ENCODE data around the gene TANGO6. TPM values are rescaled to one million over a fixed set of nuclear protein-coding genes. Genes with fewer than 3 reads are reported as not detected.
A peak's percentile ranks its signal among the peaks of the same experiment; 100 is the strongest.

TANGO6 gene
- total and polyA plus RNA-seq, 3 experiments from 2014 or later = 19.5 to 30.3 (median 28.9) TPM

- CTCF ChIA-PET = no interaction called here
- H3K4me1 ChIP-seq (ENCODE audit: insufficient read depth, low read length) = no peaks in the 10 kb centered on the region
Measured at GRCh38 chr16:68920349-68920748, 77.0 kb downstream of the TANGO6 start.

DNA sequence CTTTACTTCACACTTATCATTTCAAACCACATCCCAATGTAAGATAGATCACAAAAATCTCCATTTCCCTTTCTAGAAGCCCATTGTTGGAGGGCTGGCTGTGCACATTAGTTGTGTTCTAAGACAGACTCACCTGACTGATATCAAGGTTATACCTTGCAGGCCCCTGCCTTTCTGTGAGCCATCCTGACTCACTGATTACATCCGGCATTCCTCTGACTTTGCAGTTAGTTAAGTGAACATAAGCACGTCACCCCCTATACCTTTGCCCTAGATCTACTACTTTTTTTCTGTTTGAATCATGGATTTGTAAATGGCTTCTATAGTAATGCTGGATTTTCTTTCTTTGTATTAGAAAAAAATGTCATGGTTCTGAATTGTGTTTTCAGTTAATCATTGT, 78.3 kb downstream of the TANGO6 start:
- peaks cover 9 to 66% (median 30%) of the 10 kb centered on the region in 3 donors for H3K36me3 Mint-ChIP-seq
- Histone ChIP-seq H3K4me1 (ENCODE audit: insufficient read depth, low read length) (no peaks in the 10 kb centered on the region), H3K4me3 (ENCODE audit: low read length) (no peak overlapping the region), H3K36me3 (ENCODE audit: insufficient read depth, low read length) (no peaks in the 10 kb centered on the region), H3K27me3 (ENCODE audit: insufficient read depth, low read length, poor library complexity, severe bottlenecking) (no peaks in the 10 kb centered on the region), H3K9me3 (ENCODE audit: low read length) (no peaks in the 10 kb centered on the region), H3K27ac (ENCODE audit: low read depth, low read length) (no peak overlapping the region)
- H3K9me3 Mint-ChIP-seq = no peaks in the 10 kb centered on the region
- H3K27ac Mint-ChIP-seq = no peak overlapping the region
- POLR2A ChIA-PET = no interaction called here
- DNase-seq = no peak
- H3K4me3 Mint-ChIP-seq = no peak overlapping the region
- peaks cover 0 to 2% (median 0%) of the 10 kb centered on the region in 3 donors for H3K4me1 Mint-ChIP-seq
- H3K27me3 Mint-ChIP-seq = peaks cover 0 to 1% of the 10 kb centered on the region in 2 donors
- CTCF ChIA-PET = no interaction called here

More at GRCh38 chr16:68920349-68920748, 77.0 kb downstream of the TANGO6 start:
- Histone ChIP-seq H3K4me3 (ENCODE audit: low read length) (no peak overlapping the region), H3K36me3 (ENCODE audit: insufficient read depth, low read length) (no peaks in the 10 kb centered on the region), H3K27ac (ENCODE audit: low read depth, low read length) (no peak overlapping the region), H3K9me3 (ENCODE audit: low read length) (no peaks in the 10 kb centered on the region), H3K27me3 (ENCODE audit: insufficient read depth, low read length, poor library complexity, severe bottlenecking) (no peaks in the 10 kb centered on the region)
- peaks cover 0 to 2% (median 0%) of the 10 kb centered on the region in 3 donors for H3K4me1 Mint-ChIP-seq
- no peak overlapping the region for H3K4me3 Mint-ChIP-seq
- H3K36me3 Mint-ChIP-seq = peaks cover 8 to 69% (median 30%) of the 10 kb centered on the region in 3 donors
- no peak for DNase-seq
- no peaks in the 10 kb centered on the region for H3K9me3 Mint-ChIP-seq
- no peak overlapping the region for H3K27ac Mint-ChIP-seq
- POLR2A ChIA-PET = no interaction called here
- peaks cover 0 to 1% of the 10 kb centered on the region in 2 donors for H3K27me3 Mint-ChIP-seq

DNA sequence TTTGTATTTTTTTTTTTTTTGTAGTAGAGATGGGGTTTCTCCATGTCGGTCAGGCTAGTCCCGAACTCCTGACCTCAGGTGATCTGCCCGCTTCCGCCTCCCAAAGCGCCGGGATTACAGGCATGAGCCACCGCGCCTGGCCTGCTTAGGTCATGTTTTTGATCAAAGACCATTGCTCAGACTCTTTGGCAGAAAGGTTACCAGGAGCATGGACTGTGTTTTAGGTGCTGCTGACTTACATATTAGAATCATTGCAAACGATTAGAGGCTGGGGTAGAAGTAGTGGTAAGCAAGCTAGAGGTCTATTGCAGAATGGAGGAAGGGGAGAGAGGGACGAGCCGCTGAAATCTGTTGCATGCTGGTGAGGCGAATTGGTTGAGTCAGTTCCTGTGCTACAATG, 79.8 kb downstream of the TANGO6 start:
- ChIA-PET CTCF (no interaction called here), POLR2A (no interaction called here)
- peaks cover 0 to 2% (median 0%) of the 10 kb centered on the region in 3 donors for H3K4me1 Mint-ChIP-seq
- Histone ChIP-seq H3K9me3 (ENCODE audit: low read length) (no peaks in the 10 kb centered on the region), H3K4me3 (ENCODE audit: low read length) (no peak overlapping the region), H3K27ac (ENCODE audit: low read depth, low read length) (no peak overlapping the region), H3K27me3 (ENCODE audit: insufficient read depth, low read length, poor library complexity, severe bottlenecking) (no peaks in the 10 kb centered on the region), H3K4me1 (ENCODE audit: insufficient read depth, low read length) (no peaks in the 10 kb centered on the region), H3K36me3 (ENCODE audit: insufficient read depth, low read length) (peaks cover 4% of the 10 kb centered on the region)
- DNase-seq = no peak
- peaks cover 17 to 67% (median 34%) of the 10 kb centered on the region in 3 donors for H3K36me3 Mint-ChIP-seq
- H3K9me3 Mint-ChIP-seq = no peaks in the 10 kb centered on the region
- peak overlapping the region in 3 of 8 donors; percentile 31 to 74 (median 48) for H3K27ac Mint-ChIP-seq
- H3K4me3 Mint-ChIP-seq = no peak overlapping the region
- peaks cover 0 to 1% of the 10 kb centered on the region in 2 donors for H3K27me3 Mint-ChIP-seq

GRCh38 chr16:68927018-68927417, 83.7 kb downstream of the TANGO6 start:
- H3K27me3 Mint-ChIP-seq = no peaks in the 10 kb centered on the region

GRCh38 chr16:68931196-68931595, 87.9 kb downstream of the TANGO6 start:
- no peak for DNase-seq
- Histone ChIP-seq H3K27ac (ENCODE audit: low read depth, low read length) (no peak overlapping the region), H3K4me3 (ENCODE audit: low read length) (no peak overlapping the region), H3K9me3 (ENCODE audit: low read length) (no peaks in the 10 kb centered on the region), H3K36me3 (ENCODE audit: insufficient read depth, low read length) (peaks cover 8% of the 10 kb centered on the region), H3K27me3 (ENCODE audit: insufficient read depth, low read length, poor library complexity, severe bottlenecking) (no peaks in the 10 kb centered on the region), H3K4me1 (ENCODE audit: insufficient read depth, low read length) (no peaks in the 10 kb centered on the region)
- no peaks in the 10 kb centered on the region for H3K4me1 Mint-ChIP-seq
- ChIA-PET POLR2A (no interaction called here), CTCF (interaction anchor here (1.6 kb wide), 1 partner anchor 12 kb away, joined by 3 read pairs; no protein-coding TSS in a partner anchor)
- H3K36me3 Mint-ChIP-seq = peaks cover 17 to 73% (median 34%) of the 10 kb centered on the region in 3 donors
- no peaks in the 10 kb centered on the region for H3K27me3 Mint-ChIP-seq
- H3K27ac Mint-ChIP-seq = no peak overlapping the region
- no peaks in the 10 kb centered on the region for H3K9me3 Mint-ChIP-seq
- no peak overlapping the region for H3K4me3 Mint-ChIP-seq

More at GRCh38 chr16:68927018-68927417, 83.7 kb downstream of the TANGO6 start:
- ChIA-PET POLR2A (no interaction called here), CTCF (no interaction called here)
- H3K9me3 Mint-ChIP-seq = no peaks in the 10 kb centered on the region
- Histone ChIP-seq H3K27me3 (ENCODE audit: insufficient read depth, low read length, poor library complexity, severe bottlenecking) (no peaks in the 10 kb centered on the region), H3K9me3 (ENCODE audit: low read length) (no peaks in the 10 kb centered on the region), H3K27ac (ENCODE audit: low read depth, low read length) (no peak overlapping the region), H3K4me1 (ENCODE audit: insufficient read depth, low read length) (no peaks in the 10 kb centered on the region), H3K4me3 (ENCODE audit: low read length) (no peak overlapping the region), H3K36me3 (ENCODE audit: insufficient read depth, low read length) (peaks cover 8% of the 10 kb centered on the region)
- DNase-seq = no peak
- H3K4me3 Mint-ChIP-seq = no peak overlapping the region
- no peak overlapping the region for H3K27ac Mint-ChIP-seq
- peaks cover 0 to 2% (median 0%) of the 10 kb centered on the region in 3 donors for H3K4me1 Mint-ChIP-seq
- peaks cover 21 to 71% (median 38%) of the 10 kb centered on the region in 3 donors for H3K36me3 Mint-ChIP-seq

DNA sequence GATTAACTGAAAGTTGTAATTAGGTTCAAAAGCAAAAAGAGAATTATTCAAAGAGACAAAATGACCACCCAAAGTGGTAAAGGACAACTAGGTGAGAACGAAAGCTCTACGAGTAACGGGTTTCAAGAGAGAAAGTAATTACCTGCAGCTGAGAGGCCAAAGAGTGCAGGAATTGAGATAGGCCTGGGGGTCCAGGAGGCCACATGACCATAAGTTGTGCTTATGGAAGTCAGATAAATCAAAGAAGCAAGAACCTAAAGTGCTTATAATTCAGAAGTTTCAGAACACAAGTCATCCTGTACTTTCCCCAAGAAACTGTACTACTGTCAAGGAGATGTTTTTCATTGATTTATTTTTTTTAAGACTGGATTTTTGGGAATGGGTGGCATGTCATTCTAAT, 91.1 kb downstream of the TANGO6 start:
- Mint-ChIP-seq H3K27me3 (no peaks in the 10 kb centered on the region), H3K27ac (no peak overlapping the region), H3K9me3 (no peaks in the 10 kb centered on the region), H3K36me3 (peaks cover 6 to 71% (median 28%) of the 10 kb centered on the region in 3 donors), H3K4me3 (no peak overlapping the region), H3K4me1 (no peaks in the 10 kb centered on the region)
- Histone ChIP-seq H3K9me3 (ENCODE audit: low read length) (no peaks in the 10 kb centered on the region), H3K4me1 (ENCODE audit: insufficient read depth, low read length) (no peaks in the 10 kb centered on the region), H3K4me3 (ENCODE audit: low read length) (no peak overlapping the region), H3K27me3 (ENCODE audit: insufficient read depth, low read length, poor library complexity, severe bottlenecking) (no peaks in the 10 kb centered on the region), H3K36me3 (ENCODE audit: insufficient read depth, low read length) (no peaks in the 10 kb centered on the region), H3K27ac (ENCODE audit: low read depth, low read length) (no peak overlapping the region)
- no peak for DNase-seq
- ChIA-PET POLR2A (no interaction called here), CTCF (no interaction called here)

- Histone ChIP-seq H3K4me1 (ENCODE audit: insufficient read depth, low read length) (no peaks in the 10 kb centered on the region), H3K36me3 (ENCODE audit: insufficient read depth, low read length) (no peaks in the 10 kb centered on the region), H3K27ac (ENCODE audit: low read depth, low read length) (no peak overlapping the region), H3K27me3 (ENCODE audit: insufficient read depth, low read length, poor library complexity, severe bottlenecking) (no peaks in the 10 kb centered on the region), H3K9me3 (ENCODE audit: low read length) (no peaks in the 10 kb centered on the region), H3K4me3 (ENCODE audit: low read length) (no peak overlapping the region)
- DNase-seq = no peak
- no peaks in the 10 kb centered on the region for H3K27me3 Mint-ChIP-seq
- H3K27ac Mint-ChIP-seq = no peak overlapping the region
- POLR2A ChIA-PET = no interaction called here
- peaks cover 0 to 2% (median 0%) of the 10 kb centered on the region in 5 donors for H3K9me3 Mint-ChIP-seq
- H3K36me3 Mint-ChIP-seq = peaks cover 5 to 68% (median 24%) of the 10 kb centered on the region in 3 donors
- H3K4me3 Mint-ChIP-seq = no peak overlapping the region
- CTCF ChIA-PET = no interaction called here
- H3K4me1 Mint-ChIP-seq = no peaks in the 10 kb centered on the region
Measured at GRCh38 chr16:68935008-68935407, 91.7 kb downstream of the TANGO6 start.

- Mint-ChIP-seq H3K9me3 (peaks cover 0 to 2% (median 0%) of the 10 kb centered on the region in 5 donors), H3K36me3 (peaks cover 0 to 61% (median 14%) of the 10 kb centered on the region in 3 donors), H3K4me3 (no peak overlapping the region), H3K27me3 (no peaks in the 10 kb centered on the region), H3K4me1 (no peaks in the 10 kb centered on the region), H3K27ac (peak overlapping the region in 1 of 8 donors; percentile 11)
- no peaks in the 10 kb centered on the region for H3K27me3 ChIP-seq (ENCODE audit: insufficient read depth, low read length, poor library complexity, severe bottlenecking)
- ChIA-PET CTCF (no interaction called here), POLR2A (interaction anchor here (0.7 kb wide), 1 partner anchor 189 kb away, joined by 3 read pairs; no protein-coding TSS in a partner anchor)
- no peaks in the 10 kb centered on the region for H3K4me1 ChIP-seq (ENCODE audit: insufficient read depth, low read length)
- DNase-seq = no peak
- no peak overlapping the region for H3K27ac ChIP-seq (ENCODE audit: low read depth, low read length)
- no peak overlapping the region for H3K4me3 ChIP-seq (ENCODE audit: low read length)
- H3K36me3 ChIP-seq (ENCODE audit: insufficient read depth, low read length) = no peaks in the 10 kb centered on the region
- H3K9me3 ChIP-seq (ENCODE audit: low read length) = no peaks in the 10 kb centered on the region
Measured at GRCh38 chr16:68936736-68937631, 93.7 kb downstream of the TANGO6 start.
